OCI-LY7 (cell line): ENCODE measurements around the gene BICRAL. TPM values are rescaled to one million over a fixed set of nuclear protein-coding genes. Genes with fewer than 3 reads are reported as not detected.
"Not testable (repeated sequence)": the region's sequence is repeated elsewhere in the genome, so short reads cannot be mapped to it uniquely, and the experiment has no call there.

Source experiments
- BruUV-seq: library from RNA; stranded (reverse); fragments of 400-500 nt; replicated peaks from 2 replicates; lab custom pipeline; 2021; lab: Mats Ljungman, UMichigan
- CTCF ChIA-PET: fragments of 300-600 bp; sonication (Branson Sonifier 250); formaldehyde crosslinking; loops from one replicate; lab custom pipeline; 2022; ENCODE audit warnings: antibody characterized with exemption; ENCODE audit not compliant: unreplicated experiment; lab: Charles Lee
- POLR2A ChIA-PET: fragments of 300-600 bp; sonication (Branson Sonifier 250); formaldehyde crosslinking; loops from one replicate; lab custom pipeline; 2022; ENCODE audit warnings: antibody characterized with exemption; lab: Charles Lee
- DNase-seq: peaks from one replicate; pipeline ENCODE4 v3.0.0-alpha.2; 2015; ENCODE audit warnings: low spot score
- H2AFZ ChIP-seq: fragments of 200-600 bp; sonication (generic), shearing (Covaris generic); 2 replicates; pipeline ENCODE4 v1.6.1; 2014; ENCODE audit warnings: mild to moderate bottlenecking, antibody characterized with exemption, low read length, moderate library complexity
- H3K27ac ChIP-seq: fragments of 200-600 bp; sonication (generic); 2 replicates; pipeline ENCODE4 v1.5.1; 2014; ENCODE audit warnings: mixed run types, low read depth, mild to moderate bottlenecking, moderate library complexity, low read length, inconsistent platforms; ENCODE audit not compliant: poor library complexity, severe bottlenecking
- H3K36me3 ChIP-seq: fragments of 200-600 bp; sonication (generic); 2 replicates; pipeline ENCODE4 v1.6.1; 2014; ENCODE audit warnings: mild to moderate bottlenecking, antibody characterized with exemption, low read length, moderate library complexity, mixed read lengths; ENCODE audit not compliant: insufficient read depth
- H3K4me1 ChIP-seq: fragments of 200-600 bp; sonication (generic); 2 replicates; pipeline ENCODE4 v1.5.1; 2014; ENCODE audit warnings: mild to moderate bottlenecking, low read length; ENCODE audit not compliant: insufficient read depth, poor library complexity, severe bottlenecking
- H3K4me2 ChIP-seq: fragments of 200-600 bp; sonication (generic); 2 replicates; pipeline ENCODE4 v1.6.1; 2014; ENCODE audit warnings: mild to moderate bottlenecking, low read length
- H3K4me3 ChIP-seq: fragments of 200-600 bp; sonication (generic); 2 replicates; pipeline ENCODE4 v1.5.1; 2014; ENCODE audit warnings: mild to moderate bottlenecking, low read depth, low read length; ENCODE audit not compliant: poor library complexity, severe bottlenecking
- H3K79me2 ChIP-seq: fragments of 200-600 bp; sonication (generic); 2 replicates; pipeline ENCODE4 v1.6.1; 2016; ENCODE audit warnings: low read depth, mild to moderate bottlenecking, low read length, moderate library complexity, mixed read lengths; ENCODE audit not compliant: insufficient read depth
- H3K9me2 ChIP-seq: fragments of 200-600 bp; sonication (generic); 2 replicates; pipeline ENCODE4 v1.6.1; 2016; ENCODE audit warnings: mild to moderate bottlenecking, low read length, mixed read lengths; ENCODE audit not compliant: insufficient read depth
- H3K9me3 ChIP-seq: fragments of 200-600 bp; sonication (generic); 2 replicates; pipeline ENCODE4 v1.6.1; 2014; ENCODE audit warnings: mild to moderate bottlenecking, mixed run types, low read length, mixed read lengths
- H4K20me1 ChIP-seq: fragments of 200-600 bp; sonication (generic); 2 replicates; pipeline ENCODE4 v1.6.1; 2014; ENCODE audit warnings: mild to moderate bottlenecking, antibody characterized with exemption, low read length, moderate library complexity, mixed read lengths; ENCODE audit not compliant: insufficient read depth
- CTCF ChIP-seq: fragments of 200-600 bp; sonication (generic); conservative IDR thresholded peaks from 2 replicates; pipeline ENCODE4 v1.5.1; 2014; ENCODE audit warnings: mild to moderate bottlenecking, antibody characterized with exemption, low read length, moderate library complexity, mixed read lengths
- EZH2phosphoT487 ChIP-seq: fragments of 200-600 bp; sonication (generic); IDR thresholded peaks from 2 replicates; pipeline ENCODE4 v1.6.1; 2018; ENCODE audit warnings: low read depth, borderline replicate concordance, mild to moderate bottlenecking, mixed run types, antibody characterized with exemption, low read length, moderate library complexity, mixed read lengths
- intact Hi-C: fragments of 100-400 bp; cut with micrococcal nuclease; formaldehyde crosslinking; loops from one replicate; pipeline ENCODE4 v1.10.0; 2022; ENCODE audit not compliant: unreplicated experiment
- total RNA-seq, 2 experiments: library from RNA; depleted of rRNA in 1 of 2; stranded (reverse); fragments of >200 nt in 1 of 2; shearing (Covaris generic) in 1 of 2; gene quantifications; 2 replicates each; pipeline ENCODE4 v1.2.3, GENCODE V29; 2014 to 2022

Gene BICRAL
- total RNA-seq, 2 experiments from 2014 or later = 10.3 to 25.7 TPM

- Histone ChIP-seq H3K4me2 (peak overlapping the region; percentile 80), H3K4me1 (peaks cover 18% of the 10 kb centered on the region), H3K79me2 (peaks cover 45% of the 10 kb centered on the region), H3K36me3 (peaks cover 48% of the 10 kb centered on the region), H3K27ac (peak overlapping the region; percentile 75), H3K4me3 (peak overlapping the region; percentile 79)
- BruUV-seq, H3K9me3 ChIP-seq, H4K20me1 ChIP-seq, CTCF ChIA-PET, H2AFZ ChIP-seq, H3K9me2 ChIP-seq, intact Hi-C loops: not testable (repeated sequence)
- TF ChIP-seq CTCF = peak; percentile 66
- DNase-seq = peak; percentile 54
- POLR2A ChIA-PET = interaction anchor here (0.5 to 1.5 kb wide), 7 partner anchors 9 to 291 kb away, joined by 3 to 4 read pairs (median 3); partner anchors contain the start of genes CNPY3 and KLHDC3
Observed at GRCh38 chr6:42880871-42881270, 99.0 kb downstream of the BICRAL start.

GRCh38 chr6:42885702-42886101, 103.8 kb downstream of the BICRAL start:
- TF ChIP-seq CTCF (no peak), EZH2phosphoT487 (no peak)
- BruUV-seq = no TSS peak
- H3K9me3 ChIP-seq = no peaks in the 10 kb centered on the region
- H3K4me1 ChIP-seq = peaks cover 10% of the 10 kb centered on the region
- POLR2A ChIA-PET = interaction anchor here (0.6 kb wide), 1 partner anchor 140 kb away, joined by 9 read pairs; the partner anchor contains the start of gene TBCC
- no peak overlapping the region for H3K4me3 ChIP-seq
- intact Hi-C loops = no loop called here
- H4K20me1 ChIP-seq = 0 out of 2 replicates have a peak, but pooled peaks cover 6% of the 10 kb centered on the region
- no peak overlapping the region for H3K27ac ChIP-seq
- CTCF ChIA-PET = no interaction called here
- no peak overlapping the region for H3K4me2 ChIP-seq
- no peaks in the 10 kb centered on the region for H3K9me2 ChIP-seq
- no peak overlapping the region for H2AFZ ChIP-seq
- peaks cover 44% of the 10 kb centered on the region for H3K79me2 ChIP-seq
- peaks cover 66% of the 10 kb centered on the region for H3K36me3 ChIP-seq
- DNase-seq = no peak

- peaks cover 19% of the 10 kb centered on the region; the same call in 1 of the 2 replicates for H3K79me2 ChIP-seq
- CTCF ChIA-PET, POLR2A ChIA-PET, BruUV-seq, H3K9me2 ChIP-seq, H3K4me2 ChIP-seq, intact Hi-C loops, H3K4me3 ChIP-seq, H3K27ac ChIP-seq, H2AFZ ChIP-seq, DNase-seq, H4K20me1 ChIP-seq, H3K9me3 ChIP-seq: not testable (repeated sequence)
- H3K4me1 ChIP-seq = peaks cover 26% of the 10 kb centered on the region
- peaks cover 44% of the 10 kb centered on the region for H3K36me3 ChIP-seq
Observed at GRCh38 chr6:42888201-42888600, 106.3 kb downstream of the BICRAL start.
